Stimulated activated CD4-positive, alpha-beta T cell treated with anti-CD3 and anti-CD28 coated beads, Interleukin-4, amount 100 ng/mL, for 48 hours (primary cell): ENCODE measurements around the gene IMPDH1.
A peak's percentile ranks its signal among the peaks of the same experiment; 100 is the strongest.

Experiments used
- DNase-seq, 2 donors: peaks; one replicate each; pipeline ENCODE4 v3.0.0-alpha.2; 2020; ENCODE audit warnings: low read depth in 2 of 2

The IMPDH1 gene

GRCh38 chr7:128405471-128406313, 4.1 kb downstream of the IMPDH1 start:
- peak; percentile 24 to 49 for DNase-seq

GRCh38 chr7:128404886-128405470, 4.8 kb downstream of the IMPDH1 start:
- no peak for DNase-seq

GRCh38 chr7:128404143-128404681, 5.6 kb downstream of the IMPDH1 start:
- DNase-seq = no peak

- no peak for DNase-seq
Measured at GRCh38 chr7:128403676-128404075, 6.1 kb downstream of the IMPDH1 start.

GRCh38 chr7:128402356-128402755, 7.4 kb downstream of the IMPDH1 start:
- DNase-seq = no peak

- no peak for DNase-seq
Measured at GRCh38 chr7:128400566-128400965, 9.2 kb downstream of the IMPDH1 start.

GRCh38 chr7:128399991-128400390, 9.8 kb downstream of the IMPDH1 start:
- DNase-seq = no peak

GRCh38 chr7:128398841-128399135, 11.0 kb downstream of the IMPDH1 start:
- DNase-seq = no peak

- peak; percentile 26 to 28 for DNase-seq
Measured at GRCh38 chr7:128398016-128398840, 11.6 kb downstream of the IMPDH1 start.

GRCh38 chr7:128396357-128396756, 13.4 kb downstream of the IMPDH1 start:
- DNase-seq = no peak

- DNase-seq = no peak
Measured at GRCh38 chr7:128395748-128396147, 14.0 kb downstream of the IMPDH1 start.

GRCh38 chr7:128394904-128395496, 14.8 kb downstream of the IMPDH1 start:
- no peak for DNase-seq

GRCh38 chr7:128393526-128394330, 16.1 kb downstream of the IMPDH1 start:
- no peak for DNase-seq

- no peak for DNase-seq
Measured at GRCh38 chr7:128392446-128393327, 17.1 kb downstream of the IMPDH1 start.

- no peak for DNase-seq
Measured at GRCh38 chr7:128391805-128392204, 18.0 kb downstream of the IMPDH1 start.

- DNase-seq = no peak
Measured at GRCh38 chr7:128390871-128391565, 18.8 kb downstream of the IMPDH1 start.

GRCh38 chr7:128389618-128390329, 20.0 kb downstream of the IMPDH1 start:
- DNase-seq = no peak

- no peak for DNase-seq
Measured at GRCh38 chr7:128389085-128389617, 20.6 kb downstream of the IMPDH1 start.

- DNase-seq = no peak
Measured at GRCh38 chr7:128388145-128388485, 21.7 kb downstream of the IMPDH1 start.
